Stomach (tissue), 4 donors: Measurements from ENCODE around the gene TAF1.
"Not testable (repeated sequence)": the region's sequence is repeated elsewhere in the genome, so short reads cannot be mapped to it uniquely, and the experiment has no call there.

Experiments
- POLR2A ChIP-seq, 4 donors: fragments of 450-650 bp; IDR thresholded peaks; one replicate each; pipeline ENCODE4 v1.6.1; 2016; ENCODE audit warnings: antibody characterized with exemption in 4 of 4, control low read depth in 2 of 4, mild to moderate bottlenecking in 1 of 4, moderate library complexity in 1 of 4
- POLR2AphosphoS5 ChIP-seq, 3 donors: sonication (generic); formaldehyde crosslinking; IDR thresholded peaks; one replicate each; pipeline ENCODE4 v1.6.1; 2016; ENCODE audit warnings: antibody characterized with exemption in 3 of 3
- TF ChIP-seq, protein P1 (sequence below), 7 experiments: fragments of 450-650 bp in 4 of 7; fragments of 200-600 bp in 3 of 7; sonication (generic) in 3 of 7; IDR thresholded peaks; one replicate each; pipeline ENCODE4 v1.5.1; 2016 to 2019; ENCODE audit warnings: antibody characterized with exemption in 7 of 7, control low read depth in 2 of 7, mild to moderate bottlenecking in 1 of 7

GRCh38 chrX:71391725-71392124, 25.6 kb downstream of the TAF1 start:
- not testable (repeated sequence) for TF ChIP-seq POLR2AphosphoS5, POLR2A (IDR thresholded peaks at IDR 0.05)
- TF ChIP-seq, protein P1, sequence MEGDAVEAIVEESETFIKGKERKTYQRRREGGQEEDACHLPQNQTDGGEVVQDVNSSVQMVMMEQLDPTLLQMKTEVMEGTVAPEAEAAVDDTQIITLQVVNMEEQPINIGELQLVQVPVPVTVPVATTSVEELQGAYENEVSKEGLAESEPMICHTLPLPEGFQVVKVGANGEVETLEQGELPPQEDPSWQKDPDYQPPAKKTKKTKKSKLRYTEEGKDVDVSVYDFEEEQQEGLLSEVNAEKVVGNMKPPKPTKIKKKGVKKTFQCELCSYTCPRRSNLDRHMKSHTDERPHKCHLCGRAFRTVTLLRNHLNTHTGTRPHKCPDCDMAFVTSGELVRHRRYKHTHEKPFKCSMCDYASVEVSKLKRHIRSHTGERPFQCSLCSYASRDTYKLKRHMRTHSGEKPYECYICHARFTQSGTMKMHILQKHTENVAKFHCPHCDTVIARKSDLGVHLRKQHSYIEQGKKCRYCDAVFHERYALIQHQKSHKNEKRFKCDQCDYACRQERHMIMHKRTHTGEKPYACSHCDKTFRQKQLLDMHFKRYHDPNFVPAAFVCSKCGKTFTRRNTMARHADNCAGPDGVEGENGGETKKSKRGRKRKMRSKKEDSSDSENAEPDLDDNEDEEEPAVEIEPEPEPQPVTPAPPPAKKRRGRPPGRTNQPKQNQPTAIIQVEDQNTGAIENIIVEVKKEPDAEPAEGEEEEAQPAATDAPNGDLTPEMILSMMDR (IDR thresholded peaks at IDR 0.05), result not testable (repeated sequence)
